ENCODE data around the gene PPP2R2B. TPM values are rescaled to one million over a fixed set of nuclear protein-coding genes. Genes with fewer than 3 reads are reported as not detected.

Gene PPP2R2B
- total and polyA plus RNA-seq, 2 of the 4 experiments (the other 2 are of a cell fraction): not detected

DNA sequence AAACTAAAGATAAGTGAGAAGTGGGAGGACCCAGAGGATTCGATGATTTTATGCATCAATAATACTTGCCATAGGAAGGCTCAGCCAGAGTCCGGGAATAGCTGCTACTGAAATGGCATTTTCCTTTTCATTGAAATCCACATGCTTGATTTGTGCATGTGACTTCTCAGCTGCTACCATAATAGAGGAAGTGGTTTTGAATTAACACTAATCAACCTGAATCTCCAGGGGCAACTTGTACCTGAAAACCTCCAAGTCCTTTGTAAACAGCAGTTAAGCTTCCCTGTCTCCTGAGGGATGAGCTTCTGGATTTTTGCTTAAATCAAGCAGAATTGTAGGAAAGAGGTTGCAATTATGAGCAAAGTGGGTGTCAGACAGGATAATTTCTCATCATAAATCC, 124.9 kb downstream of the PPP2R2B start:
- no peak overlapping the region for H2AK9ac ChIP-seq (replicated peaks; ENCODE audit: low read depth, low read length, poor library complexity)
- H2BK20ac ChIP-seq (ENCODE audit: low read depth, low read length): no peak overlapping the region
- in situ Hi-C loops (cut with MboI; ENCODE audit: low sequenced_read_pairs): no loop called here
- ATAC-seq (ENCODE audit: low read depth) (no peak), DNase-seq (no peak)
- H3K79me1 ChIP-seq (ENCODE audit: low read depth in 1 of 2, low read length in 2 of 2): no peaks in the 10 kb centered on the region
- no peak overlapping the region for H3K18ac ChIP-seq (ENCODE audit: low read depth, low read length)
- H2BK120ac ChIP-seq (ENCODE audit: low read depth, low read length): no peak overlapping the region
- no peak overlapping the region for H3K4ac ChIP-seq (ENCODE audit: low read depth, low read length)
- dilution Hi-C loops (cut with HindIII; ENCODE audit: low sequenced_read_pairs, unreplicated experiment): no loop called here
- CTCF ChIA-PET: no interaction called here
- POLR2A ChIA-PET (ENCODE audit: unreplicated experiment): no interaction called here
- no peak overlapping the region for H3K9ac ChIP-seq (ENCODE audit: low read depth, low read length)
- H3K9me3 ChIP-seq (ENCODE audit: control insufficient read depth, insufficient read depth, low read length): peaks cover 5% of the 10 kb centered on the region; the same call in 1 of the 2 replicates
- H4K20me1 ChIP-seq (ENCODE audit: insufficient read depth, low read length): no peaks in the 10 kb centered on the region
- no peak overlapping the region for H3K27ac ChIP-seq (ENCODE audit: insufficient read depth, low read length)
- no peaks in the 10 kb centered on the region for H3K9me1 ChIP-seq (ENCODE audit: insufficient read depth, low read length)
- no peak overlapping the region for H2BK5ac ChIP-seq (ENCODE audit: low read depth, low read length, poor library complexity, severe bottlenecking)
- H2AFZ ChIP-seq (replicated peaks; ENCODE audit: low read length, poor library complexity): no peak overlapping the region
- no peaks in the 10 kb centered on the region for H3K4me1 ChIP-seq (ENCODE audit: control insufficient read depth, insufficient read depth, low read length)
- H3K56ac ChIP-seq (ENCODE audit: extremely low read depth, insufficient read depth, low read length): no peak overlapping the region
- H4K91ac ChIP-seq (ENCODE audit: insufficient read depth, low read depth, low read length): no peak overlapping the region
- no peaks in the 10 kb centered on the region for H3K36me3 ChIP-seq (ENCODE audit: control insufficient read depth, insufficient read depth, low read length)
- H3K4me3 ChIP-seq (ENCODE audit: insufficient read depth, low read depth, low read length): no peak overlapping the region
- no CpG with 5 or more reads among the region's 2 CpGs for WGBS, 2 experiments (ENCODE audit: extremely low coverage in 2 of 2, insufficient read length in 1 of 2)
- BruUV-seq (replicated peaks): no TSS peak
- H4K5ac ChIP-seq (ENCODE audit: low read depth, low read length): no peak overlapping the region
- H3K27me3 ChIP-seq (ENCODE audit: control insufficient read depth, insufficient read depth, low read length): no peaks in the 10 kb centered on the region; the same call in 1 of the 2 replicates
- H3K14ac ChIP-seq (replicated peaks; ENCODE audit: low read depth, low read length): no peak overlapping the region
- intact Hi-C loops (cut with micrococcal nuclease): no loop called here
- H3K4me2 ChIP-seq (ENCODE audit: low read depth, low read length): no peak overlapping the region
- no peak overlapping the region for H2AK5ac ChIP-seq (ENCODE audit: low read depth, low read length)
- no peak overlapping the region for H3K23ac ChIP-seq (ENCODE audit: low read depth, low read length)
- no peak for TF ChIP-seq MAZ (IDR thresholded peaks at IDR 0.05; ENCODE audit: borderline replicate concordance, low read depth, low read length)
- TF ChIP-seq NFE2L2 (IDR thresholded peaks at IDR 0.05; ENCODE audit: low read depth, low read length): no peak
- no peak for TF ChIP-seq USF2 (IDR thresholded peaks at IDR 0.05; ENCODE audit: low read depth, low read length)
- TF ChIP-seq RAD21 (IDR thresholded peaks at IDR 0.05; ENCODE audit: low read length): no peak
- no peak for TF ChIP-seq MAFK (IDR thresholded peaks at IDR 0.05; ENCODE audit: low read depth, low read length)
- TF ChIP-seq ELK1 (IDR thresholded peaks at IDR 0.05; ENCODE audit: borderline replicate concordance, low read depth, low read length): no peak
- TF ChIP-seq, protein P1, sequence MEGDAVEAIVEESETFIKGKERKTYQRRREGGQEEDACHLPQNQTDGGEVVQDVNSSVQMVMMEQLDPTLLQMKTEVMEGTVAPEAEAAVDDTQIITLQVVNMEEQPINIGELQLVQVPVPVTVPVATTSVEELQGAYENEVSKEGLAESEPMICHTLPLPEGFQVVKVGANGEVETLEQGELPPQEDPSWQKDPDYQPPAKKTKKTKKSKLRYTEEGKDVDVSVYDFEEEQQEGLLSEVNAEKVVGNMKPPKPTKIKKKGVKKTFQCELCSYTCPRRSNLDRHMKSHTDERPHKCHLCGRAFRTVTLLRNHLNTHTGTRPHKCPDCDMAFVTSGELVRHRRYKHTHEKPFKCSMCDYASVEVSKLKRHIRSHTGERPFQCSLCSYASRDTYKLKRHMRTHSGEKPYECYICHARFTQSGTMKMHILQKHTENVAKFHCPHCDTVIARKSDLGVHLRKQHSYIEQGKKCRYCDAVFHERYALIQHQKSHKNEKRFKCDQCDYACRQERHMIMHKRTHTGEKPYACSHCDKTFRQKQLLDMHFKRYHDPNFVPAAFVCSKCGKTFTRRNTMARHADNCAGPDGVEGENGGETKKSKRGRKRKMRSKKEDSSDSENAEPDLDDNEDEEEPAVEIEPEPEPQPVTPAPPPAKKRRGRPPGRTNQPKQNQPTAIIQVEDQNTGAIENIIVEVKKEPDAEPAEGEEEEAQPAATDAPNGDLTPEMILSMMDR (conservative IDR thresholded peaks at IDR 0.05; ENCODE audit: low read depth, low read length): no peak
- no peak for TF ChIP-seq SMC3 (IDR thresholded peaks at IDR 0.05; ENCODE audit: low read depth, low read length)
- TF ChIP-seq CHD1 (IDR thresholded peaks at IDR 0.05; ENCODE audit: low read depth, low read length): no peak
- no peak for TF ChIP-seq MXI1 (IDR thresholded peaks at IDR 0.05; ENCODE audit: borderline replicate concordance, low read depth, low read length)
- no peak for TF ChIP-seq RCOR1 (IDR thresholded peaks at IDR 0.05; ENCODE audit: insufficient replicate concordance, low read length)
- H4K8ac ChIP-seq (ENCODE audit: low read depth in 2 of 2, low read length in 2 of 2): no peak overlapping the region
- no peak overlapping the region for H2BK15ac ChIP-seq (ENCODE audit: low read depth, low read length)
